Mesothelial cell of epicardium (in vitro differentiated cells): ENCODE data around the gene PRR36. TPM values are rescaled to one million over a fixed set of nuclear protein-coding genes. Genes with fewer than 3 reads are reported as not detected.

Experiments used
- DNase-seq, 2 experiments: peaks; one replicate each; pipeline ENCODE4 v3.0.0; 2021; ENCODE audit warnings: low spot score in 2 of 2; ENCODE audit not compliant: unreplicated experiment in 2 of 2
- H3K27ac Mint-ChIP-seq: 2 replicates; pipeline ENCODE4 v1.8.0; 2021; ENCODE audit warnings: mixed read lengths
- H3K27me3 Mint-ChIP-seq: 2 replicates; pipeline ENCODE4 v1.8.0; 2021; ENCODE audit warnings: low read depth, mixed read lengths
- H3K36me3 Mint-ChIP-seq: 2 replicates; pipeline ENCODE4 v1.8.0; 2021; ENCODE audit warnings: mixed read lengths
- H3K4me1 Mint-ChIP-seq: 2 replicates; pipeline ENCODE4 v1.8.0; 2021; ENCODE audit warnings: mixed read lengths
- H3K4me3 Mint-ChIP-seq: 2 replicates; pipeline ENCODE4 v1.8.0; 2021; ENCODE audit warnings: mild to moderate bottlenecking, moderate library complexity, mixed read lengths
- H3K9me3 Mint-ChIP-seq: 2 replicates; pipeline ENCODE4 v1.8.0; 2021; ENCODE audit warnings: mixed read lengths
- total RNA-seq: library from RNA; stranded (reverse); gene quantifications from 3 replicates; pipeline ENCODE4 v1.2.1, GENCODE V29; 2021
- TF ChIP-seq, protein P1 (sequence below): fragments of 200-600 bp; sonication (generic); IDR thresholded peaks from one replicate; pipeline ENCODE4 v1.5.0; 2021; ENCODE audit warnings: antibody characterized with exemption; ENCODE audit not compliant: unreplicated experiment

PRR36 gene
- total RNA-seq, 1 donor from 2014 or later: 23.4 TPM

DNA sequence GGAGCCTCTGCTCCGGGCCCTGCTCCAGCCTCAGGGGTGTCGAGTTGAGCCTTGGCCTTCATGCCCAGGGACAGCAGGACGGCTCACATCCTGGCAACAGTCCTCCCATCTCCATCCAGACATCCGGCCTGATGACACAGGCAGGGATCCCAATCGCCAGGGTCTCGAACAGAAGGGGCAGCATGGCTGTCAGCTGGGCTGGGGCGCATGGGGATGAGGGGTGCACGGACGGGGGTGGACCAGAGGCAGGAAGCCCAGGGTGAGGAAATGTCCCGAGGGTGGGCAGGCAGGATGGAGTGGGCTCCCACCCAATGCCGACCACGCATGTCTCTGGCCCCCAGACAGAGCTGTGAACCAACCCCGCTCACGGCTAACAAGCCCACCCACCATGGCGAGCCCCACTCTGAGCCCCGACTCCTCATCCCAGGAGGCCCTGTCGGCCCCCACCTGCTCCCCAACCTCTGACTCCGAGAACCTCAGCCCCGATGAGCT, 28.0 kb downstream of the PRR36 start:
- no peaks in the 10 kb centered on the region for H3K4me1 Mint-ChIP-seq
- H3K27me3 Mint-ChIP-seq: no peaks in the 10 kb centered on the region
- H3K27ac Mint-ChIP-seq: no peak overlapping the region
- no peaks in the 10 kb centered on the region for H3K36me3 Mint-ChIP-seq
- TF ChIP-seq, protein P1, sequence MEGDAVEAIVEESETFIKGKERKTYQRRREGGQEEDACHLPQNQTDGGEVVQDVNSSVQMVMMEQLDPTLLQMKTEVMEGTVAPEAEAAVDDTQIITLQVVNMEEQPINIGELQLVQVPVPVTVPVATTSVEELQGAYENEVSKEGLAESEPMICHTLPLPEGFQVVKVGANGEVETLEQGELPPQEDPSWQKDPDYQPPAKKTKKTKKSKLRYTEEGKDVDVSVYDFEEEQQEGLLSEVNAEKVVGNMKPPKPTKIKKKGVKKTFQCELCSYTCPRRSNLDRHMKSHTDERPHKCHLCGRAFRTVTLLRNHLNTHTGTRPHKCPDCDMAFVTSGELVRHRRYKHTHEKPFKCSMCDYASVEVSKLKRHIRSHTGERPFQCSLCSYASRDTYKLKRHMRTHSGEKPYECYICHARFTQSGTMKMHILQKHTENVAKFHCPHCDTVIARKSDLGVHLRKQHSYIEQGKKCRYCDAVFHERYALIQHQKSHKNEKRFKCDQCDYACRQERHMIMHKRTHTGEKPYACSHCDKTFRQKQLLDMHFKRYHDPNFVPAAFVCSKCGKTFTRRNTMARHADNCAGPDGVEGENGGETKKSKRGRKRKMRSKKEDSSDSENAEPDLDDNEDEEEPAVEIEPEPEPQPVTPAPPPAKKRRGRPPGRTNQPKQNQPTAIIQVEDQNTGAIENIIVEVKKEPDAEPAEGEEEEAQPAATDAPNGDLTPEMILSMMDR: no peak
- DNase-seq: no peak
- no peaks in the 10 kb centered on the region for H3K9me3 Mint-ChIP-seq
- H3K4me3 Mint-ChIP-seq: no peak overlapping the region

GRCh38 chr19:7845390-7846154, 28.6 kb downstream of the PRR36 start:
- H3K9me3 Mint-ChIP-seq: no peaks in the 10 kb centered on the region
- DNase-seq: no peak
- no peak overlapping the region for H3K27ac Mint-ChIP-seq
- no peak overlapping the region for H3K4me3 Mint-ChIP-seq
- no peaks in the 10 kb centered on the region for H3K4me1 Mint-ChIP-seq
- TF ChIP-seq, protein P1: no peak
- no peaks in the 10 kb centered on the region for H3K36me3 Mint-ChIP-seq
- H3K27me3 Mint-ChIP-seq: no peaks in the 10 kb centered on the region

DNA sequence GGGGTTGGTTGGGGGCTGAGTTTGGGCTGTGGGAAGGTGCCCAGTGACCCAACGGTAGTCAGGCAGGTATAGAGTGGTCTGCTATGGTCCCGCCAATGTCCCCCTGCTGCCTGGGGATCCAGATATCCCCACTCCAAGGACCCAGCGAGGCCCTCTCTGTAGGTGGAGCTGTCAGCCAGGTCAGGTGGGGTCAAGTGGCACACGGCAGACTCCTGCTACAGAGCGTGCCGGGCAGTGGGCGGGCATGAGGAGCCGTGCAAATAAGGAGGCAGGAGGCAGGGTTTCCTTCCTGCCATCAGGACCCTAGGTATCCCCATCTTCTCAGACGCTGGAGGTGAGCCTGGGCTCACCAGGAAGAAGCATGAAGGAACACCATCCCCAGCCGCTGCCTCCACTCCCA, 29.2 kb downstream of the PRR36 start:
- Mint-ChIP-seq H3K9me3 (no peaks in the 10 kb centered on the region), H3K4me1 (no peaks in the 10 kb centered on the region), H3K27ac (no peak overlapping the region), H3K4me3 (no peak overlapping the region), H3K27me3 (no peaks in the 10 kb centered on the region), H3K36me3 (no peaks in the 10 kb centered on the region)
- DNase-seq: no peak
- TF ChIP-seq, protein P1: no peak

DNA sequence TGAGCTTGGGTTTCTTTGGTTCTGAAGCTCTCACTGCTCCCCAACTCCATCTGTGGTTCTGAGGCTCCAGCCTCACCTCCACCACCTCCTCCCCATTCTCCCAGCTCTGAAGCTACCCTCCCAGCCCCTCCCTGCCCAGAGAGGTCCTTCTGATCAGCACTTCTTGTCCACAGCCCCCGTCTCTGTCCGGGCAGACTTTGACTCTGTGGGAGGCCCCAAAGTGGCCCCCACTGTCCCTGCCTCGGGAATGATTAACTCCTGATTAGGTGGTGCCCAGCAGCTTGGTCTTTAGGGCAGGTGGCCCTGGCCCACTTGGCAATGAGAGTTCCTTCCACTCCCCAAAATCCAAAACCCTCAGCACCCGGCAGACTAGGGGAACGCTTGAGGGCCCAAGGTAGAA, 29.8 kb downstream of the PRR36 start:
- Mint-ChIP-seq H3K9me3 (no peaks in the 10 kb centered on the region), H3K4me1 (no peaks in the 10 kb centered on the region), H3K27me3 (no peaks in the 10 kb centered on the region), H3K4me3 (no peak overlapping the region), H3K36me3 (no peaks in the 10 kb centered on the region), H3K27ac (no peak overlapping the region)
- TF ChIP-seq, protein P1: no peak
- DNase-seq: no peak

DNA sequence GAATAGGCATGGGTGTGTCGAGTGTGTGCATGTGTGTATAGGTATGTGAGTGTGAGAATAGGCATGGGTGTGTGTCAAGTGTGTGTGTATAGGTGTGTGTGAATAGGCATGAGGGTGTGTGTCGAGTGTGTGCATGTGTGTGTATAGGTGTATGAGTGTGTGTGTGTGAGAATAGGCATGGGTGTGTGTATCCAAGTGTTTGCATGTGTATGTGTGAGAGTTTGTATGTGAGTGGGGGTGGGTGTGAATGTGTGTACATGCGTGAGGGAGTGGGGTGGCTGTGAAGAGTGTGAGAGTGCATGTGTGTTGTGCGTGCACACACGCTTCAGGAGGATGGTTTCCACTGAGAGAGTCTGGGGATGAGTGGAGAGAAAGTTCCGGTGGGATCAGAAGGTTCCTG, 30.7 kb downstream of the PRR36 start:
- TF ChIP-seq, protein P1: no peak
- H3K27ac Mint-ChIP-seq: no peak overlapping the region
- no peaks in the 10 kb centered on the region for H3K36me3 Mint-ChIP-seq
- H3K9me3 Mint-ChIP-seq: no peaks in the 10 kb centered on the region
- DNase-seq: no peak
- no peaks in the 10 kb centered on the region for H3K4me1 Mint-ChIP-seq
- H3K27me3 Mint-ChIP-seq: no peaks in the 10 kb centered on the region
- no peak overlapping the region for H3K4me3 Mint-ChIP-seq
